Astrocyte (in vitro differentiated cells and primary cell): Measurements from ENCODE around the gene TPST2.

Experiments
- CTCF ChIP-seq: IDR thresholded peaks from 2 replicates; pipeline ENCODE4 v1.5.1; 2011; ENCODE audit warnings: low read depth, mild to moderate bottlenecking, inconsistent platforms, low read length, moderate library complexity; ENCODE audit not compliant: insufficient read depth
- EZH2 ChIP-seq: IDR thresholded peaks from 2 replicates; pipeline ENCODE4 v1.6.1; 2012; ENCODE audit warnings: mild to moderate bottlenecking, low read length, inconsistent platforms; ENCODE audit not compliant: insufficient read depth

- TF ChIP-seq CTCF (no peak), EZH2 (no peak)
Measured at GRCh38 chr22:26610996-26611395, 21.1 kb upstream of the TPST2 start.
